ENCODE results near the gene EVI5L.
"Not testable (repeated sequence)": the region's sequence is repeated elsewhere in the genome, so short reads cannot be mapped to it uniquely, and the experiment has no call there.

Gene EVI5L

DNA sequence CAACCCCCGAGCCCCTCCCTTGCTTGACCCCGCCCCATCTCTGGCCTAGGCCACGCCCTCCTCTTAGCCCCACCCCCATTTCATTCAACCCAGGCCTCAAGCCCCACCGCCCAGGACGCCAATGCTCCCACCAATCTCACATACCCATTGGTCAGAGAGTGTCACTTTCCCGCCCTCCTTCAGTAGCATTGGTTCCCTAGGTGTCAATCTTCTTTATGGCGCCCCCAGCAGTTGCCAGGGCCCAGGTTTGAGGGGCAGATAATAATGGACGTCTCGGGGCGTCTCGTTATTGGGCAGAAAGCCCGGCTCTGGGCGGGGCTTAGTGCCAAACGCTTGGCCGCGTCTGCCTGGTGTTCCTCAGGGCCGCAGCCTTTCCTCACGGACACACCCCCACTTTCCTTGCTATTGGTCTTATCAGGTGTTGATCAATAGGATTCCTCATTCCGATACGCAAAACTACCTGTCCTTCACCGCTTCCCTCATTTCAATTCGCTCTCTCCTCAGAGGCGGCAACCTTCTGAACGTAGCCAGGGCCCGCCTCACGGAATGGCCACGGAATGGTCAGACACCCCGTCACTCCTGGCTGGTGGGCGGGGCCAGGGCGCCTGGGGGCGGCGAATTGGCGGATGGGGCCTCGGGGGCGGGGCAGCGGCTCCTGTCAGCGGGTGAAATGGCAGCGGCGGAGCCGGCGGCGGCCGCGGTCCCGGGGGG lies at the start of gene EVI5L:
Gene EVI5L, plus strand, starts transcription at position 658 of the 711 bp plus-strand sequence. CDS start 16,325 bp downstream, outside the sequence.
- peak; percentile 99 to 100 for DNase-seq

DNA sequence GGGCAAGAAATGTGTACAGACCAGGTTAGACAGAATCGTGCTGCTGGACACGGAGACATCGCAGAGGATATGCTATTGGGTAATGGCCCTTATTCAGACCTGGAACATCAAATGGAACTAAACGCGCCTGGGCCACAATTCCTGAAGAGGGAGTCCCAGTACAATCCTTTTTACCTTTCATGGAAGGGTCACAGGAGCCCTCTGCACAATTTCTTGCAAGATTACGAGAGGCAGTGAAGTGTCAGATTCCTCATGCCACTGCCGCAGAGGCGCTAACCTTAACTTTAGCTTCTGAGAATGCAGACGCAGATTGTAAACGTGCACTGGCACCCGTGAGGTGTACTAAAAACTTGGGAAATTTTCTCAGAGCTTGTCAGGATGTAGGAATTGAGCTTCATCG lies 48.9 kb upstream of the EVI5L start:
- no peak for DNase-seq

- no peak for DNase-seq
These were observed 46.0 kb upstream of the EVI5L start for GRCh38 chr19:7783991-7784423.

DNA sequence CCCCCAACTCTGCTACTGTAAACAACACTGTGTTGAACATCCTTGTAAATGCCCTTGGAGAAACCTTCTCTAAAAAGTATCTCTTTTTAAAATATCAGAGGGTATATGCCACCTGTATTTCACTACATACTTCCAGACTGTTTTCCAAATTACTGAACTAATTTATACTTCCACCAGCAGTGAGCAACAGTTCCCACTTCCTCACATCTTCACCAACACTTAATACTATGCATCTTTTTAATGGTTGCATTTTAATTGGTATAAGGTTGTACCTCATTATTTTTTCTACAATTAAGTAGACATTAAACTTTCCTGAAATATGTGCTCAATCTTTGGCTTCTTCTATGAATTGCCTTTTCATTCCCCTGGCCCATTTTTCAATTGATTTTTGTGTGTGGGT lies 45.2 kb upstream of the EVI5L start:
- DNase-seq, result no peak

DNA sequence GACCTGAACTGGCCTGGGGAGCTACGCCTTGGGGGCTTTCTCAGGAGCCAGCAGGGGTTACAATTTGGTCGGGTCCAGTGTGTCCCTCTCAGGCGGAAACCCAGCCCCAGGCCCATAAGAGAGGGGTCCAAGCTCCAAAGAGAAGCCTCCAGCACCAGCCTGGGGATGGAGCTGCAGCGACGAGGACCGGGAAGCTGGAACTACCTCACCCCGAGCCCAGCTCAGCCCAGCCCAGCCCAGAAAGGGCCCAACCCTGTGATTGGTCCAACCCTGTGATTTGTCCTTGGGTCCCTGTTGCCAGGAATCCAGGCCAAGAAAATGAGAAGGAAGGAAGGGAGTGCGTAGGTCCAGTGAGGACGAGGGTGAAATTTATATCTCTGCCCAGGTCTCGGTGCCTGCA lies 42.9 kb upstream of the EVI5L start:
- DNase-seq, result no peak

GRCh38 chr19:7787602-7788177 lies 42.3 kb upstream of the EVI5L start:
- DNase-seq, result no peak

DNA sequence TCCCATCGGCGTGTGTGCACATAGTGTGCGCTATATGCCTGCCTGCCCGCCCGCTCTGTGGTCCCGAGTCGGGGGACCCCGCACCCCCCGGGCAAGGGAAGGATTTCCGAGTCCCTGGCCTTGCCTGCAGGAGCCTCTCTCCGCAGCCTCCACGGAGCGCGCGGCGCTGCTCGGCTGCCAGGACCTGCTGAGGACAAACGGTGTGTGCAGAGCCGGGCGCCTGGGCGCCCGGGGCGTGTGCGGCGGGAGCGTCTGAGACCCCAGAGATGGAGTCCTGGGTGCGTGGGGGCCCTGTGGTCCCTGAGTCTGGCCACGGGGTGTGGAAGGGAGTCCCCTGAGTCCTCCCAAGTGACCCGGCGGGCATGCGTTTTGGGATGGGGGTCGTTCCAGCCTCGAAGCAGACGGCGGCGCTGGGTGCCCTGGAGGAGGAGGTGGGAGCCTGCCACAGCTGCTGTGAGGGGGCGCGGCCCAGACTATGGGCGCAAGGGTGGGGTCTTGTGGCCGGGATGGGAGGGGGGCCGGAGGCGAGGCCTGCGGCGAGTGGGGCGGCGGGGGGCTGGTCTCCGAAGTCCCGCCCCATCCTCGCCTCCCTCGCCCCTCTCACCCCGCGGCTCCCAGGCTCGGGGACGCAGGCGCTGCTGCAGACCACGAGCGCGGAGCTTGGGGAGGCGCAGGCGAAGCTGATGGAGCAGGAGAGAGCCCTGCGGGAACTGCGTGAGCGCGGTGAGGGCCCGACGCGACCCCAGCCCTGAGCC lies 41.7 kb upstream of the EVI5L start:
- no peak for DNase-seq

- DNase-seq, result no peak
These were observed 41.1 kb upstream of the EVI5L start for GRCh38 chr19:7788933-7789323.

DNA sequence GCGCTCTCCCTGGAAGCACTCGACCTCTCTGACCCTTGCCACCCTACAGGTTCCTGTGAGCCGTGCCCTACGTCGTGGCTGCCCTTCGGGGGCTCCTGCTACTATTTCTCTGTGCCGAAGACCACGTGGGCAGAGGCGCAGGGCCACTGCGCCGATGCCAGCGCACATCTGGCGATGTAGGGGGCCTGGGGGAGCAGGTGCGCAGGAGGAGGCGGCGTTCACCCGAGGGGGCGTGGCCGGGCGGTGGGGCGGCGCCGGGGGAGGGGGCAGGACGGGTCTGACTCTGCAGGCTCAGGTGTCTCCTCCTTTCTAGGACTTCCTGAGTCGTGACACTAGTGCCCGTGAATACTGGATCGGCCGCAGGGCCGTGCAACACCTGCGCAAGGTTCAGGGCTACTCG lies 40.6 kb upstream of the EVI5L start:
- no peak for DNase-seq

DNA sequence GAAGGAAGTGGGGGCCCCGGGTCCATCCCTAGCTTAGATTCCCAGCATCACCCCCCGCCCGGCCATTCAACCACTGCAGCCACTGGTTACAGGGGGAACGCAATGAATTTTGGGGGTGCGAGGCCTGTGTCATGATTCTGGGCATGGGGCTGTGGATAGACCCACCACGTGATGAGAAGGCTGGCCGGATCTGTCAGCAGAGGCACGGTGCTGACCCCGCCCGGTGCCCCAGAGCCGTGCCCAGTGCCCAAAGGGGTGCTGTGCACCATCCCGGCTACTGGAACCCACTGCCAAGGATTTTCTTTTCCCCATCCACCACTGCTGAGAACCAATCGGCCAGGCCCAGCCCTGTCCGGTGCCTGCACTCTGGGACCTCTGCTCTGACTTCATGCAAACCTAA lies 39.6 kb upstream of the EVI5L start:
- DNase-seq, result no peak

DNA sequence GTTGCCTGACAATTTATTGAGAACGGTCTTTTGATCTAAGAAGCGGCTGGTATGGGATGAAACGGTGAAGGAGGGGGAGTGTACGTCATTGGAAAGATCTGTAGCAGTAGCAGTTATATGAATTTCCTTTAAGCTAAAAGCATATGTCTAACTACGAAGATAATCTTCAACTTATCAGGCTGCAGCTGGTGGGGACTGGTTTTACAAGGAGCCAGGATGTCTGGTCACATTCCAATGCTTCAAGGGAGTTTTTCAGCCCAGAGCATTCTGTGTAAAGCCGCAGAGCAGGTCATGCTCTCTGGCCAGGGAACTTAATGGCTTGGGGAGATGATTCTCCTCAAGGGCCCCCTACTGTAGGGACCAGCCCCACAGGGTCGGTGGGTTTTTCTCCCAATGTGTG lies 37.7 kb upstream of the EVI5L start:
- DNase-seq, result no peak

DNA sequence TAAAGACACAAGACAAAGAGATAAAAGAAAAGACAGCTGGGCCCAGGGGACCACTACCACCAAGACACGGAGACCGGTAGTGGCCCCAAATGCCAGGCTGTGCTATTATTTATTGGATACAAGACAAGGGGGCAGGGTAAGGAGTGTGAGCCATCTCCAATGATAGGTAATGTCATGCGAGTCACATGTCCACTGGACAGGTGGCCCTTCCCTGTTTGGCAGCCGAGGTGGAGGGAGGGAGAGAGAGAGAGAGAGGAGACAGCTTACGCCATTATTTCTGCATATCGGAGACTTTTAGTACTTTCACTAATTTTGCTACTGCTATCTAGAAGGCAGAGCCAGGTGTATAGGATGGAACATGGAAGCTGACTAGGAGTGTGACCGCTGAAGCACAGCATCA lies 37.3 kb upstream of the EVI5L start:
- not testable (repeated sequence) for DNase-seq

DNA sequence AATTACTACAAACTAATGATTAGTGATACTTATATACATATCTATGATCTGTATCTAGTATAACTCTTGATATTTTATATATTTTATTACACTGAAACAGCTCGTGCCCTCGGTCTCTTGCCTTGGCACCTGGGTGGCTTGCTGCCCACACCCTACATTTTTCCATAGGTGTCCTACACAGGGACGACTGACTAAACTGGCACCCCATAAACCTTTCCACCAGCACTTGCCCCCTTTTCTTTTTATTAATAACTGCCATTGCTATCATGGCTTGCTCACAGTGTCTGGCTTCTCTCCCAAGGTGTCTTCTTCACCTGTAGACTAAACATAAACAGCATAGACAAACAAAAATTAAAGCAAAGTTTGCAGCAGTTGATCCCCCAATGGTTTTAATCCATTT lies 36.5 kb upstream of the EVI5L start:
- no peak for DNase-seq

- DNase-seq, result peak; percentile 62 to 91
These were observed 34.4 kb upstream of the EVI5L start for GRCh38 chr19:7795555-7796161.

- peak; percentile 59 to 63 for DNase-seq
These were observed 30.2 kb upstream of the EVI5L start for GRCh38 chr19:7799640-7800355.

DNA sequence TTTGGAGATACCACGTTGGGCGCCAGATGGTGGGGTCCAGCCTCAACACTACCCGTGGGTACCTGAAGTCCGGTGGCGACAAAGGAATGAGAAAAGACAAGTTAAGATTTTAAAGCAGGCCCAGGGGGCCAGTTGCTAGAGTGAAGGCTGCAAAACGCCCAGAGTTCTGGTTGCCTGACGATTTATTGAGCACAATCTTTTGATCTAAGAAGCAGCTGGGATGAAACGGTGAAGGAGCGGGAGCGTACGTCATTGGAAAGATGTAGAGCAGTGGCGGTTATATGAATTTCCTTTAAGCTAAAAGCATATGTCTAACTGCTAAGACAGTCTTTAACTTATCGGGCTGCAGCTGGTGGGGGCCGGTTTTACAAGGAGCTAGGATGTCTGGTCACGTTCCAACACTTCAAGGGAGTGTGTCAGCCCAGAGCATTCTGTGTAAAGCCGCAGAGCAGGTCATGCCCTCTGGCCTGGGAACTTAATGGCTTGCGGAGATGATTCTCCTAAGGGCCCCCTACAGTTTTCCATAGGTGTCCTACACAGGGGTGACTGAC lies 28.9 kb upstream of the EVI5L start:
- no peak for DNase-seq

DNA sequence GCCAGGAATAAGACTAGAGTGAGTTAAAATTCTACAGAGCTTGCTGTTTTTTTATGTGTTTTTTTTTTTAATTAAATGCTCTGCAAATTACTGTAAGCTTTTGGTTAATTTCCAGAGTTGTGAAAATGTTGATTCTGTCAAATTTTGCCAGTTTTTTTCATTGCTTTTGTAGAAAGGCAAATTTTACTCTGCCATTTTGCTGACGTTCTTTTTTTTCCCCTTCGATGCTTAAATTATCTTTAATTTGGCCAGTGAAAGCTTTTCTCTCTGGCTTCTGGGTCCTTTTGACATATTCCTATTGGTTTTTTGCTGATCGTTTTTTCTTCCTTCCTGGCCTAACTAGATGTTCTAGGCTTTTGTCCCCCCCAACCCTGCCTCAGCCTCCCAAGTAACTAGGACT lies 23.8 kb upstream of the EVI5L start:
- no peak for DNase-seq

DNA sequence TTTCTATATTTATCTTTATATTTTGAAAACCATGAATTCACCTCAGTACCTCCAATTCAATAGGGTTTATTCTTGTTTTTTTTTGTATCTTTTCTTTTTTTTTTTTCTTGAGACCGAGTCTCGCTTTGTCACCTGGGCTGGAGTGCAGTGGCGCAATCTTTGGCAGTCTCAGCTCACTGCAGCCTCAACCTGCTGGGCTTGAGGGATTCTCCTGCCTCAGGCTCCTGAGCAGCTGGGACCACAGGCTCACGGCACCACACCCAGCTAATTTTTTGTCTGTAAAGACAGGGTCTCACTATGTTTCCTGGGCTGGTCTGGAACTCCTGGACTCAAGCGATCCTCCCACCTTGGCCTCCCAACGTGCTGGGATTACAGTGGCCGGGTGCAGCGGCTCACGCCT lies 23.1 kb upstream of the EVI5L start:
- no peak for DNase-seq

GRCh38 chr19:7808108-7808507 lies 21.9 kb upstream of the EVI5L start:
- DNase-seq, result no peak

- no peak for DNase-seq
These were observed 18.0 kb upstream of the EVI5L start for GRCh38 chr19:7811989-7812388.

DNA sequence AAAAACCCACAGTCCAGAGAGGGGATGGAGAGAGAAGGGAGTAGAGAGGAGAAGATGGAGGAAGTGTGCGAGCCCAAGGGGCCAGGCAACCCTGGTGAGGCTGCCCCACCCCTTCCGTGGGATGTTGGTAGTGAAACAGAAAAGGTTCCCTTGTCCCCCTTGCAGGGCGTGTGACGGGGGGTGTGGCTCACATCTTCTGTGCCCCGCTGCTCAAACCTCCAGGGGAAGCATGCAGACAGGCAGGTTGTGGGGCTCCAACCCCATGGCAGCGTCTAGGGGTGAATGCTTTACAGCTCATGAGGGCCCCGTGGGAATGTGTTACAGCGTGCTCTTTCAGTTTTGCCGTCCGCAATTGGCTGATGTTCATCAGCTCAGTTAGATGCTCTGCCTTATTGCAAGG lies 14.7 kb upstream of the EVI5L start:
- DNase-seq, result no peak

GRCh38 chr19:7816040-7816439 lies 14.0 kb upstream of the EVI5L start:
- DNase-seq, result not testable (repeated sequence)

DNA sequence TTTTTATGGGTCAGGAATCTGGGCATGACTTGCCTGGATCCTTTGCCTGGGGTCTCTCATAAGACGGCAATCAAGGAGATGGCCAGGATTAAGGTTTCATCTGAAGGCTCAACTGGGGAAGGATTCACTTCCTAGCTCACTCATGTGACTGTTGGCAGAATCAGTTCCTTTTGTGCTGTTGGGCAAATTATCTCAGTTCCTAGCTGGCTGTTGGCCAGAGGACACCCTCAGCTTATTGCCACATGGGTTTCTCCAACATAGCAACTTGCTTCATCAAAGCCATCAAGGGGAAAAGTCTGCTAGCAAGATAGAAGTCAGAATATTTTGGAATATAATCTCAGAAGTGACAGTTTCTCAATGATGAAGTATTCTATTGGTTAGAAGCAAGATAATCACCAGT lies 12.2 kb upstream of the EVI5L start:
- DNase-seq, result no peak

All from NCI-H2081 (cell line).